NCI-H146 treated with DMSO at 0.1 percent for 48 hours (cell line): ENCODE results near the gene LY6G6C.

ENCODE experiments used
- DNase-seq: peaks from one replicate; lab custom pipeline; 2025; ENCODE audit not compliant: unreplicated experiment; lab: John Stamatoyannopoulos, UW

LY6G6C gene

GRCh38 chr6:31727717-31728671, 6.4 kb upstream of the LY6G6C start:
- no peak for DNase-seq

DNA sequence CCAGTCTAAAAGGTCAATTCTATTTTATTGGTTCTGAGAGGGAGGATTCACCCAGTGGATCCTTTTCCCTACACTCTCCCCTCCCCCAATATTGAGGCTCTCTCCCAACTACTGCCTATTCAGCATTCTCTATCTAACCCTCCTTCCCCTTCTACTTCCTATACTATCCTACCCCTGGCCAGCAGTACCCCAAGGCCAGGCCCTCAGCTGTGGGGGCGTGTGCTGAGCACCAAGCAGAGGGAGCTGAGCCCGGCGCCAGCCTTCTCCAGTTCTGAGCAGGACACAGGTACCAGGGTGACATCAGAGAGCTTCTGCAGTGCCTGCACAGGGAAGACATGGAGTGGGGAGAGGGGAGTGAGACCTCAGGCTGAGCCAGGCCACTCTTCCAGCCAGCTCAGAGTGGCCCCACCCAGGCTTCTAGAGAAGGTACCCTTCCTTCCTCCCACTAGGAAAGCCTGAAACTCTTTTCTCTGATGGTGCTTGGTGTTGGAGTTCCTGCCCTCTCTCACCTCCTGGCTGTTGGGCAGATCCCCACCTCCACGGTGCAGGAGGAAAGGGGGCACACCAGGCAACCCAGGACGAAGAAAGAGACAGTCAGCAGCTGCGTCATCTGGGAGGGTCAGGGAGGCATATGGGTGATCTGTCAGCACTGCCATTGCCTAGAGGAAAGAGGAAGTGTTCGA, 5.6 kb upstream of the LY6G6C start:
- DNase-seq, result no peak

GRCh38 chr6:31725502-31726350, 4.2 kb upstream of the LY6G6C start:
- no peak for DNase-seq

- no peak for DNase-seq
These were observed 2.6 kb upstream of the LY6G6C start for GRCh38 chr6:31723980-31724691.

GRCh38 chr6:31723245-31723979, 1.9 kb upstream of the LY6G6C start, which contains the start of gene MPIG6B:
Gene MPIG6B (plus strand): TSS chr6:31723373. CDS start chr6:31723384, 11 bp downstream.
- DNase-seq, result no peak

GRCh38 chr6:31722173-31722572, 627 bp upstream of the LY6G6C start:
- DNase-seq, result no peak

DNA sequence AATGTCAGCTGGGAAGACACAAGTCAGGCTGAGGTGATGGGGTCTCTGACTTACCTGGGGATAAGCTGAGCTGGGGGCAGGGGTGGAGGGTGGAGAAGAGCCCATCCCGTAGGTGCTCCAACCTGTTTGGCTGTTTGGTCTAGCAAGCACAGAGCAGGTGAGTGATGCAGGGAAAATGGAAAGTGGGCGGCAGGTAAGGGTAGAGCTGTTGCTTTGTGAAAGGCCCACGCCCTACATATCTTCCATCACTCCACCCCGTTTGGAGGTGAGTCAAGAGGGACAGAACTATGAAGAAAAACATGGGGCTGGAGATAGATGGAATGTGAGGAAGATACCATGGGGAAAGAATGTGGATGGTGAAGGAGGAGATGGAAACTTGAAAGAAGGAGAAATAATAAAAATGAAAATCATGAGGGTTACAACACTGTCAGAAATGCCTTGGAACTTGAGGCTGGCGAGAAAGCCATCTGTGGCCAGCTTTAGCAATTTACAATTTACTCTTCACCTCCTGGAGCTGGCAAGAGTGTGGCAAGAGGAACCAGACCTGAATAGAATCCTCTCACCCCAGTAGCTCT, 1.3 kb downstream of the LY6G6C start:
- no peak for DNase-seq

DNA sequence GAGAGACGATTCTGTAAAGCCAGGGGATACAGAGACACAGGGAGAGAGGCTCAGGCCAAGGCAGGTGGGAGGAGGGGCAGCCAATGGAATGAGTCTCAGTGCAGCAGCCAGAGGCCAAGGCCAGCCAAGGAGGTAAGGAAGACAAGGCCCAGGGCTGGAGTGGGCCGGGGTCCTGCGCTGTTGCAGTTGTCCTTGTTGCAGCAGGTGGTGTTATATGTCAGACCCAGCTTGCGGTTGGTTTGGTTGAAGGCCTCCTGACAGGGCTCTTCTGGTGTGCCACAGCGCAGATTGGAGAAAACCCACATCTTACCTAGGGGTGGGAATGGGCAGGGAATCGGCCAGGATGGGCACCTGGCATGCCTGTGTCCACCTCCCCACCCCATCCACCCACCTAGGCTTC, 2.5 kb downstream of the LY6G6C start:
- no peak for DNase-seq

GRCh38 chr6:31718265-31718664, 3.3 kb downstream of the LY6G6C start:
- DNase-seq, result no peak

DNA sequence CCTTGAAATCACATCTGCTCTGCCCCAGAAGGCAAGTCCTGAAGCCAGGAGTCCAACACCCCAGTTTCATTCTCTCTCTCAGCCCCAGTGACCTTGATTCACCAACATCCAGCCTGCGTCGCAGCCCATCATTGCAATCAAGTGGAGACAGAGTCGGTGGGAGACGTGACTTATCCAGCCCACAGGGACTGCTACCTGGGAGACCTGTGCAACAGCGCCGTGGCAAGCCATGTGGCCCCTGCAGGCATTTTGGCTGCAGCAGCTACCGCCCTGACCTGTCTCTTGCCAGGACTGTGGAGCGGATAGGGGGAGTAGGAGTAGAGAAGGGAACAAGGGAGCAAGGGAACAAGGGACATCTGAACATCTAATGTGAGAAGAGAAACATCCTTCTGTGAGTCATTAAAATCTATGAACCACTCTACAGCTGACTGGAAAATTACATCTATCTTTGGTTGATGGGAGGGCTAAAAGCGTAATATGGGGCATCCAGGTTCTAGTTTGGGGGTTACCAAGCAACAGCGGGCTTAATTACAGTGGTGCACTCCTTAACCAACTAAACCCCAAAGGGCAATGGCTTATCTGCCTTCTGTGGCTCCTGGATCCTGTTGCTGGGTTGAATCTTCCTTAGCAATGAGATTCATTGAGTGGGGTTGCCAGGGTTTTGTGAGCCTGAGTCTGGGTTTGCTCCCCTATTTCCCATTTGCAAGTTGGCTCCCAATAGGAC, 3.9 kb downstream of the LY6G6C start:
- DNase-seq, result no peak

GRCh38 chr6:31715022-31715958, 6.3 kb downstream of the LY6G6C start, which contains the start of gene LY6G6D:
Gene LY6G6D (plus strand): TSS chr6:31715348. CDS start chr6:31715356, 8 bp downstream.
- no peak for DNase-seq

DNA sequence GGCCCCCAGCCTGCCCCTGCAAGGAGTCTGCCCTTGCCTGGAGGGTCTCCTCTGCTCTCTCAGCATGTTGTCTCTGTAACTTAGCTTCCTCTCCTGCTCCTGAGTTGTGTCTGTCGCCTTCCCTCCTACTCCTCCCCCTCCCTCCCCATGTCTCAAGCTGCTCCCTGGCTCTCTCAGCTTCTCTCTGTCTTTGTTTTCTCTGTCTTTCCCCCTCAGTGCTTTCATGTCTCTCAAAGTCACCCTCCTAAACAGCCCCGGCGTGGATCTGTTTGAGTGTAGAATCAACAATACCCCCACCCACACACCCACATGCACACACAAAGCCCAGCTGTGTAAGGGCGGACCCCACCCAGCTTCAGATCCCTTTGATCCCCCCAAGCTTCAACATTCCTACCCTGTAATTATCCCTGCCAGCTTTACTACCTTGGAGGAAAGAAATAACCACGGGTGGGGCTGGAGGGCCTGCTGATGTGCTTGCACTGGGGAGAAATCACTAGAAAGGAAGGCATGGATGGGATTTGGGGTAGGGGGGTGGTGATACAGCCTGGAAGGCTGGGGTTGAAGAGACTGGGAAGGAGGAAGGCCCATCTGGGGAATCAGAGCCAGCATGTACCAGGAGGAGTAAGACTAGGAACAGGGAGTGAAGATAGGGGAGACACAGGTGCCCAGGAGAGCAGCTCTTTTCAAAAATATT, 7.4 kb downstream of the LY6G6C start:
- DNase-seq, result no peak

DNA sequence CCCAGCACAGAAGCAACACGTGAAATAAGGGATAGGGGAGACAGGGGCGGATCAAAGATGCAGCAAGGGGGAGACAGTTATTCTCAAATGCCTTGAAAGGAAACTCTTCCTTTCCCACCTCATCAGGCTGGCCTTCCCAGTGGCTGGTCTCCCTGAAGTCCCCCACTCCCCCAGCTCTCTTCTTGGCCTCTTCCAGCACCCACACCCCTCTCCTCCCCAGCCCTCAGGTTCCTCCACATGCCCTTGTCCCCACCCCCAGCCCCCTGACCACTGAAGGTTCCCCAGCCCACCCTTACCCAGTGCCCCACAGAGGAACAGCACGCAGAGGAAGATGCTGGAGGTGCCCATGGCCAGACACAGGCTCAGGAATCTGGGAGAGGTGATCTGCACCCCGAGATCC, 8.1 kb downstream of the LY6G6C start:
- no peak for DNase-seq

DNA sequence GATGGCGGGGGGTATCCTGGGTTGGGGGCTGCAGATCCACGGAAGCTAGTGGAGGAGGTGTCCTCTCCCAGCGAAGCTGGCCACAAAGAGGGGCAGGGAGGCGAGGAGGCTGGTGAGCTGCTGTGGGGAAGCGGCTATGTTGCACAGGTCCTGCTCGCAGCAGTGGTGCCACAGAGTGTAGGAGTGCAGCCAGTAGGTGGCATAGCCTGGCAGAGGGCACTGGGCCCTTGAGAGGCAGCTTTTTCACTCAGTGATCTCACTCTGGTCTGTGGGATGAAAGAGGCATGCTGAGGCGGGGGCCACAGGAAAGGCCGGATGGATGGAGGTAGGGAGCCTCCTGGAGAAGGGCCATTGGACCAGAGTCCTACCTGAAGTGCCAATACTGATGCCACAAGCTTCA, 9.2 kb downstream of the LY6G6C start:
- DNase-seq, result no peak

GRCh38 chr6:31711233-31711632, 10.3 kb downstream of the LY6G6C start:
- DNase-seq, result no peak

- DNase-seq, result no peak
These were observed 10.9 kb downstream of the LY6G6C start for GRCh38 chr6:31710523-31711219.
